Activated CD8-positive, alpha-beta memory T cell treated with anti-CD3 and anti-CD28 coated beads, Interleukin-2, amount 50 U/mL, for 48 hours (primary cell): ENCODE measurements around the gene FBXL14.

ENCODE experiments used
- DNase-seq: peaks from one replicate; pipeline ENCODE4 v3.0.0-alpha.2; 2020

Gene FBXL14

GRCh38 chr12:1532375-1533165 lies 61.8 kb downstream of the FBXL14 start:
- DNase-seq = peak; percentile 50

GRCh38 chr12:1531654-1532374 lies 62.6 kb downstream of the FBXL14 start:
- peak; percentile 55 for DNase-seq

GRCh38 chr12:1531153-1531653 lies 63.2 kb downstream of the FBXL14 start:
- DNase-seq = peak; percentile 61

GRCh38 chr12:1530592-1531152 lies 63.7 kb downstream of the FBXL14 start:
- no peak for DNase-seq

GRCh38 chr12:1529862-1530591 lies 64.4 kb downstream of the FBXL14 start:
- peak; percentile 52 for DNase-seq

GRCh38 chr12:1529228-1529861 lies 65.0 kb downstream of the FBXL14 start:
- peak; percentile 48 for DNase-seq

- peak; percentile 41 for DNase-seq
These were observed 65.6 kb downstream of the FBXL14 start for GRCh38 chr12:1528791-1529190.

- DNase-seq = peak; percentile 46
These were observed 66.6 kb downstream of the FBXL14 start for GRCh38 chr12:1527789-1528188.

GRCh38 chr12:1525858-1526257 lies 68.5 kb downstream of the FBXL14 start:
- DNase-seq = no peak

GRCh38 chr12:1523558-1524050 lies 70.8 kb downstream of the FBXL14 start:
- no peak for DNase-seq

GRCh38 chr12:1523046-1523445 lies 71.3 kb downstream of the FBXL14 start:
- DNase-seq = no peak

- DNase-seq = peak; percentile 20
These were observed 74.7 kb downstream of the FBXL14 start for GRCh38 chr12:1519642-1520041.

- DNase-seq = peak; percentile 46
These were observed 75.5 kb downstream of the FBXL14 start for GRCh38 chr12:1518591-1519516.

- DNase-seq = no peak
These were observed 76.5 kb downstream of the FBXL14 start for GRCh38 chr12:1517734-1518525.

- DNase-seq = no peak
These were observed 77.4 kb downstream of the FBXL14 start for GRCh38 chr12:1517007-1517406.
